Activated CD8-positive, alpha-beta memory T cell treated with anti-CD3 and anti-CD28 coated beads for 48 hours (primary cell): ENCODE results near the gene EGFR.

Experiments used
- DNase-seq, 3 experiments: peaks; one replicate each; pipeline ENCODE4 v3.0.0-alpha.2; 2020; ENCODE audit warnings: low read depth in 2 of 3, low spot score in 2 of 3

Gene EGFR

DNA sequence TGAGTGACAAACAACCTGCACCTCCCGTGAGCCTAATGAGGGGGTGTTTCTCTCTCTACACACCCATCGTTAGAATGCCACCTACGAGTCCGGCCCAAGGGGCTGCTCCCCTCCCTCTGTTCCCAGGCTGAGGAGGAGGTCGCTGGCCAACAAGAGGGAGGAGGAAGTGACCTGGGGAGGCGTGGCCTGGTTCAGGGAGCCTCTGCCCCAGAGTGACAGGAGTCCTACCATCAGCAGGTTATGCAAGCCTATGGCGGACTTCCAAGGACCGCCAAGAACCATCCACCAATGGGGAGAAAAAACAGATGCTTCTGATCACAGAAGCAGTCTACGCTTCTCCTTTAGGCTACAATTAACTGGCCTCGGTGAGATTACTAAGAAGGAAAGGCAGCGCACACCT is 12.3 kb upstream of the EGFR start:
- DNase-seq, result no peak

DNA sequence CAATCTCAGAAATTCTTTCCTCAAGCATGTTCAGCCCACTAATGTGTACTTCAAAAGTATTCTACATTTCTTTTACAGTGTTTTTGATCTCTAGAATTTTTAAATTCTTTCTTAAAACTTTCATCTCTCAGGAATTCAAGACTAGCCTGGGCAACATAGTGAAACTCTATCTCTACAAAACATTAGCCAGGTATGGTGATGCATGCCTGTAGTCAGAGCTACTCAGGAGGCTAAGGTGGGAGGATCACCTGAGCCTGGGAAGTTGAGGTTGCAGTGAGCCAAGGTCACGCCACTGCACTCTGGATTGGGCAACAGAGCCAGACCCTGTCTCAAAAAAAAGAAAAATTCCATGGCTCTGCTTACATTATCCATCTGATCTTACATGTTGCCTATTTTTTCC is 5.0 kb upstream of the EGFR start:
- DNase-seq, result no peak

DNA sequence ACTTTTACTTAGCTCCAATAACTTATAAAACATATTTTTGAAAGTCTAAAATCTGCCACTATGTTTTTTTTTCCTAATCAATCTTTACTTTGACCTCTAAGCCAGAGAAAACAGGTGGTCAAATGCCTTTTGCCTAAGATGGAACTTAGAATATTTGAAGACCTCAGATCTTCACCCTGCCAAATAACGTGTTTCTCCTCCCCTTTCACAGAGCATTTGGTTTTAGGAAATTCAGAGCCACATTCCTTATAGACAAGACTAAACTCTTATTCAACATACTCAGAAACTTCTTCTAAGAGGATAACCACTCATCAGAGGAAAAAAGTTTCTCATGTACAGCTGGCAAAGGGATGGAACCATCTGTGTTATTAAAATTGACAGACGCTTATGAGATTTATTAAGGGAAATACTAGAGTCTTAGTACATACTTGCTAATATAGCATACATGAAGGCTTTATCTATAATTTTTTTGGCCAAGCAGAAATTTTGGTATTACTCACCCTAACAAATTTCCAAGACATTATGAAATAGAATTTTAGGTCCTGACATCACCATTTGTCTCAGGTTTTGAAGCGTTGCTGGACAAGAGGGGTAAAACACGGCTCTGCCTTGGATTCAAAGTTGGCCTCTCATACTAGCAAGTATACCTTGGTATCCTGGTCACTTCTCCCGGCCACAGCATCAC is 2.6 kb upstream of the EGFR start:
- no peak for DNase-seq

DNA sequence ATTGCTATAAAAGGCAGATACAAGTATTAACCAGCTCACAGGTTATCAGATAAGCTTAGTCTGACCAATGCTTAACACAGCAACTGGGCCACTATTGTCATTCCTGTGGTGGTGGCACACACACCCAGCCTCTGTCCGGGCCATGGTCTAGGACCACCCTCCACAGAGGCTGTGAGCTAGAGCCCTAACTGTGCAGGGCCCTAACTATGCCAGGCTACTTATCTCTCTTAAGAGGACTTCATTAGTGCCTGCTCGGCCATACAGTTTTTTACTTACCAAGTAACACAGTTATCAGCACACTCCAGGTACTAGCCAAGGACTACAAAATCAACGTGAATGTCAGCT is 2.1 kb upstream of the EGFR start:
- no peak for DNase-seq

DNA sequence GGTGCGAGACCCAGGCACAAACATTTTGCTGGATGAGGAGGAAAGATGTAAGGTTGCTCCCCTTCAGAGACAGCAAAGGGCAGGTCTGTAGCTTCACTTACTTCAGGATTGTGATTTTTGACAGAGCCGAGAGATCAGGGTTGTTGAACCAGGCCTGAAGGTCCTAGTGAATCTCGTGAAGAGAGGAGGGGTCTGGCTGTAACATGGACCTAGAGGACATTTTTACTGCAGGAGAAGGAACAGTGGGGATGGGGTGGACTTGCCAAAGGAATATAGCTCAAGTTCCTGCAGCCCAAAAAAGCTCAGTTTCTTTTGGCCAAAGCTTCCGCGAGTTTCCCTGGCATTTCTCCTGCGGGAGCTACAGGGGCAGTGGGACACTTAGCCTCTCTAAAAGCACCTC is 976 bp upstream of the EGFR start:
- no peak for DNase-seq

DNA sequence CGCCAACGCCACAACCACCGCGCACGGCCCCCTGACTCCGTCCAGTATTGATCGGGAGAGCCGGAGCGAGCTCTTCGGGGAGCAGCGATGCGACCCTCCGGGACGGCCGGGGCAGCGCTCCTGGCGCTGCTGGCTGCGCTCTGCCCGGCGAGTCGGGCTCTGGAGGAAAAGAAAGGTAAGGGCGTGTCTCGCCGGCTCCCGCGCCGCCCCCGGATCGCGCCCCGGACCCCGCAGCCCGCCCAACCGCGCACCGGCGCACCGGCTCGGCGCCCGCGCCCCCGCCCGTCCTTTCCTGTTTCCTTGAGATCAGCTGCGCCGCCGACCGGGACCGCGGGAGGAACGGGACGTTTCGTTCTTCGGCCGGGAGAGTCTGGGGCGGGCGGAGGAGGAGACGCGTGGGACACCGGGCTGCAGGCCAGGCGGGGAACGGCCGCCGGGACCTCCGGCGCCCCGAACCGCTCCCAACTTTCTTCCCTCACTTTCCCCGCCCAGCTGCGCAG is 424 bp downstream of the EGFR start:
- no peak for DNase-seq

DNA sequence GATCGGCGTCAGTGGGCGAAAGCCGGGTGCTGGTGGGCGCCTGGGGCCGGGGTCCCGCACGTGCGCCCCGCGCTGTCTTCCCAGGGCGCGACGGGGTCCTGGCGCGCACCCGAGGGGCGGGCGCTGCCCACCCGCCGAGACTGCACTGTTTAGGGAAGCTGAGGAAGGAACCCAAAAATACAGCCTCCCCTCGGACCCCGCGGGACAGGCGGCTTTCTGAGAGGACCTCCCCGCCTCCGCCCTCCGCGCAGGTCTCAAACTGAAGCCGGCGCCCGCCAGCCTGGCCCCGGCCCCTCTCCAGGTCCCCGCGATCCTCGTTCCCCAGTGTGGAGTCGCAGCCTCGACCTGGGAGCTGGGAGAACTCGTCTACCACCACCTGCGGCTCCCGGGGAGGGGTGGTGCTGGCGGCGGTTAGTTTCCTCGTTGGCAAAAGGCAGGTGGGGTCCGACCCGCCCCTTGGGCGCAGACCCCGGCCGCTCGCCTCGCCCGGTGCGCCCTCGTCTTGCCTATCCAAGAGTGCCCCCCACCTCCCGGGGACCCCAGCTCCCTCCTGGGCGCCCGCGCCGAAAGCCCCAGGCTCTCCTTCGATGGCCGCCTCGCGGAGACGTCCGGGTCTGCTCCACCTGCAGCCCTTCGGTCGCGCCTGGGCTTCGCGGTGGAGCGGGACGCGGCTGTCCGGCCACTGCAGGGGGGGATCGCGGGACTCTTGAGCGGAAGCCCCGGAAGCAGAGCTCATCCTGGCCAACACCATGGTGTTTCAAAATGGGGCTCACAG is 1.1 kb downstream of the EGFR start:
- DNase-seq, result no peak

DNA sequence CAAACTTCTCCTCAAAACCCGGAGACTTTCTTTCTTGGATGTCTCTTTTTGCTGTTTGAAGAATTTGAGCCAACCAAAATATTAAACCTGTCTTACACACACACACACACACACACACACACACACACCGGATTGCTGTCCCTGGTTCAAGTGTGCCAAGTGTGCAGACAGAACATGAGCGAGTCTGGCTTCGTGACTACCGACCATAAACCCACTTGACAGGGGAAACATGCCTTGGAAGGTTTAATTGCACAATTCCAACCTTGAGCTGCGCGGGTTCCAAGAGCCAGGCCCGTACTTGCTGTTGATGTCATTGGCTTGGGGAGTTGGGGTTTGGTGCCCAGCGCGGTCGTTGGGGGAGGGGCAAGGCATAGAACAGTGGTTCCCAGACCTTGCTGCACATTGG is 1.7 kb downstream of the EGFR start:
- DNase-seq, result no peak

DNA sequence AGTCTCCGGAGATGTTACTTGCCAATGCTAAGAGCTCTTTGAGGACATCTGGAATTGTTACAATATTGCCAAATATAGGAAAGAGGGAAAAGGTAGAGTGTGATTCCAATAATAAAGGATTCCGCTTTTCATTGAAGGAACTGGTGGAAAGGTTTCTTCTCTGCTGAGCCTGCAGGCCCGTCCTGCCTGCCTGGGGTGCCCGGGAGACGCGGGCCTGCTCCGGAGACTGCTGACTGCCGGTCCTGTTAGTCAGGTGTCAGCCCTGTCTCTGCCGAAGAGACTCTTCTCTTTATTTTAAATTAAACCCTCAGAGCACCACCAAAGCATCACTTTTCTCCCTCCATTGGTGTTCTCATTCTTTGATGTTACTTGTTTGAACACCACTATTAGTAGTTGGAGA is 2.2 kb downstream of the EGFR start:
- no peak for DNase-seq

DNA sequence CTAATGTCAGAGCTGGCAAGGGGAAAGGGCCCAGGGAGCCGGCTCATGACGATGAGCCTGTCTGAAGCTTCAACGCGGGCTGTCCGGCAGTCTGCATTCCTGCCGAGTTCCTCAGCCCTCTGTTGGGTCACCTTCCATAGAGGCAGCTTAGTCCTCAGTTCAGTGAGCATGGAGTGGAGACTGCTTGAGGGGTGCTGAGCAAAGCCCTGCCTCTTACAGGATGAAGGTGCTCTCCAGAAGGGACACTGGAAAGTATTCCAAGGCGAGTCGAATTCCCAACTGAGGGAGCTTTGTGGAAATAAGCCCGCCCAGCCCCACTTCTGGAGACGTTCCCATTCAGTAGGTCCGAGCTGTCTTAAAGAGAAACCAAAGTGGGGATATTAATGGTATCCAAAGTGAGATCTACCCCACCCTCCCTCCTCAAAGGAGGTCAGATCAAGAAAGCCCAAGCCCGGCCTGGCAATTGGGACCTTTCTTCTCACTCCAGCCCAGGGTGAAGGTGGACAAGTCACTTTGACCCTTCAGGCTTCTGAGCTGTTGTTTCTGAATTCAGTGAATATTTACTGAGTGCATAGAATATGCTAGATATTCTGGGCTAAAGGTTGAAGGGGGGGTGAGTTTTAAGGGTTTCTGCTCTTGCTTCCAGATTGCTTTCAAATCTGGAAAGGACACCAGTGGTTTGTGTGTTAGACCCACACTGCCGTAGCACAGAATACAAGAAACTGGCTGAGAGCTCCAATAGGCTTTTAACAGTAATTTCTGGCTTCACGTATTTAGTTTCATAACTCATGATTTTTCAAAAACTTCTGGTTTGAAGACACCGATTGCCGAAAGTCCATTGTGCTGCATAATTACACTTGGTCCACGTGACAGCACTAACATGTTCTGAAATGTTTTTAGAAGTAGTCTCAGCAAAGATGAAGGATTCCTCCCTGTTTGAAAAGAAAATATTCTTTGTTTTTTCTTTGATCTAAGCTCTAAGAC is 3.5 kb downstream of the EGFR start:
- DNase-seq, result no peak

DNA sequence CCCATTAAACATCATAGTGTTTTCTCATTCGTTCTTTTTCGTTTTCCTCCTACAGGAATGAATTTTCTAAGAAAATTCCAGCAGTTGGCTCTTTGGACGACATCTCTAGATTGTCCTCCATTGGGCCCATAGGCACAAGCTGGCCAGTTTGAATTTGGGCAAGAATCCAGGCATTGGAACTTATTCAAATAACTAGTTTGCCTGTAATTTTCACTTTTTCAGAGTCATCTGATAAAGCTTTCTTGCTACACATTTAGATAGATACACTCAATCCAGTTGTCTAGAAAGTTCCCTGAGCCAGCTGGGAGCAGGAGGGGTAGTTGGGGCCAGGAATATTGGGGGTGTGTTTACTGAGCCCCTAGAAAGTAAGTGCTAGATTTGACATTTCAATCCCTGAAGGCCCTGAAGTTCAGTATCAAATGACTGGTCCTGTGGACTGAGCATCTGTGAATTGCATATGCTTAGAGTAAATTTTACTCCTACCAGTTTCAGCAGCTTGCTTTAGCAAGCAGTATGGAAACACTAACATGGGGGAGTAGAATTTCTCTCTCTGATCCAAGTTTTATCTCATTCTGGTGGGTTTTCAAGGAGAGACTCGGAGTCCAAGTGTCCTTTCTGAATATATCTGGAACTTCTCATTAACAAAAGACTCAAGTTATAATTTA is 5.2 kb downstream of the EGFR start:
- no peak for DNase-seq

- no peak for DNase-seq
Measured at GRCh38 chr7:55024776-55025175, 6.0 kb downstream of the EGFR start.

- DNase-seq, result no peak
Measured at GRCh38 chr7:55026086-55026790, 7.4 kb downstream of the EGFR start.

GRCh38 chr7:55026867-55027490 is 8.2 kb downstream of the EGFR start:
- DNase-seq, result no peak

DNA sequence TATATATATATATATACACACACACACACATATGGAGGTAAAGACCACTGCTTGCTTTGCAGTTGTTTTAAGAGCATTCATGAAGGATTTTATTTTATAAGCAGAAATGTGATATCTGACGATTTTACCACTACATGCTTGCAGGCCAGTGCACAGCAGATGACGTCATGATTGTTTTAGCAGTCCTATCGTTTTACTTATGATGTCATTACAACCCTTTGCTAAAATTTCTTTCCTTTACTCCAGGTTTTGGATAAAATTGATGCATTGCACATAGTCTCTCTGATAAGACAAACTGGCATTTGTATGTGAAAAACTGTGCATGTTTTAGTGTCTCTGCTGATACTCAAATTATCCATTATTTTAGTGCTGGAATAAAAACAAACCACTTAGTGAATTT is 9.2 kb downstream of the EGFR start:
- no peak for DNase-seq

GRCh38 chr7:55030314-55030713 is 11.5 kb downstream of the EGFR start:
- no peak for DNase-seq

GRCh38 chr7:55031075-55031474 is 12.3 kb downstream of the EGFR start:
- no peak for DNase-seq

DNA sequence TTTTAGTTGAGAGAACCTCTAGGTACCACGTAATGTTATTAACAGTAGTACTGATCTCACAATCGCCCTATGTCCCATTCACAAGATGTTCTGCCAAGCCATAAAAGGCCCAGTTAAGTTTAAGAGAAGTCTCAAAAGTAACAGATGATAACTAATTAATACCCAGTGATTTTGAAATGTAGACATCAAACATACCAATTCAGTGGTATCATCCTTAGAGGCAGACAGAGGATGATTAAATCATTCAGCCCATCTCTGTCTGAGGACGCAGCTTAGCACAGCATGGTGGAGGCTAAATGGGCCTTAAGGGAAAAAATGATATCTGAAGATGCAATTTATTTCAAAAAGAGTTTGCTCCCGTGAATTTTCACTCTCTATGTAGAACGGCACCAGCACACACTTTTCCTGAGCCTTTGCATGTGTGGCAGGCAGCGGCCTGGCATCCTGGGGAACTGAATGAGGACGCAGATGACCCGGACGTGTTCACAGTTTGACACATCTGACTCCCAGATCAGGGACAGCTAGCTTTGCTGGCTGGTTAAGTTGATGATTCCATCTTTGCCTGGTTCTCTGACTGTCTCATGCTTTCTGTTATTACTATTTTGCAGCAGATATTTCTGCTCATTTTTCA is 13.4 kb downstream of the EGFR start:
- no peak for DNase-seq

DNA sequence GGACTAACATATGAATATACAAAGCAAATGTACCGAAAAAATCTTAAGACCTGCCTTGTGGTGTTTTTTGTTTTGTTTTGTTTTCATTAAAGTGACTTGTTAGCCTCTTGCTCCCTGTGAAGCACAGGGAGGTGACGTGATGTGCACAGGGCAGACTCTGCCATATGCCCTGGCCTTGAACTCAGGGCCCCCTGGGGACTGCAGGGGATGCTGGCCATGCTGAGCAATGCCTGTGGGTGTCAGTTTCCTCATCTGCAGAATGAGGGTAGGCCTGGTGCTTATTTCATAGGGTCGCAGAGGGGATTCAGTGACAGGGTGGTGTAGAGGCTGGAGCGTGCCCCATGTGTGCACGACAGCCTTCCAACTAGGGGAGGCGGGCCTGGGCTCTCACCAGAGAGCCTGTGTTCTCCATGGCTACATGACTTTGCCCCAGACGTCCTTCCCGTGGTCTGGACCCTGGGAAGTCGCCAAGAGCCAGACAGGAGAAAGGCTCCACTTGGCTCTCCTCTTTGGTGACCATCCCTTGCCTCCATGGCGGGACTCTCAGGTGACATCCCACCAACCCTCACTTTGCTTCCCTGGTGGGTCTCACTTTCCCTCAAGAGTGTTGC is 14.5 kb downstream of the EGFR start:
- no peak for DNase-seq
